Motor neuron (in vitro differentiated cells): ENCODE data around the gene SPACA9. TPM values are rescaled to one million over a fixed set of nuclear protein-coding genes. Genes with fewer than 3 reads are reported as not detected.
A peak's percentile ranks its signal among the peaks of the same experiment; 100 is the strongest.

Source experiments
- ATAC-seq, 8 experiments: fragments of 200-7000 bp; cut with Tn5 transposase; replicated peaks in 6 of 8; 2 replicates each; pipeline ENCODE4 v1.8.0; 2021; ENCODE audit warnings: mild to moderate bottlenecking in 8 of 8, moderate library complexity in 8 of 8
- H3K27ac ChIP-seq, 2 donors: fragments of 250-450 bp; sonication (Bioruptor Pico); 2 replicates each; pipeline ENCODE4 v1.9.0; 2021; ENCODE audit warnings: antibody characterized with exemption in 2 of 2, mild to moderate bottlenecking in 2 of 2, moderate library complexity in 1 of 2
- H3K4me1 ChIP-seq, 2 donors: fragments of 250-450 bp; sonication (Bioruptor Pico); replicated peaks in 1 of 2; 2 replicates each; pipeline ENCODE4 v1.6.1; 2021; ENCODE audit warnings: antibody characterized with exemption in 2 of 2, mild to moderate bottlenecking in 2 of 2, moderate library complexity in 1 of 2
- H3K4me3 ChIP-seq, 5 donors: fragments of 250-450 bp; sonication (Bioruptor Pico); 2 replicates each; pipeline ENCODE4 v1.9.0; 2021; ENCODE audit warnings: antibody characterized with exemption in 5 of 5, mild to moderate bottlenecking in 5 of 5, moderate library complexity in 4 of 5
- WGBS, 10 experiments: fragments of 450-650 bp; shearing (Covaris generic); methylation state at CpG; one replicate each; pipeline ENCODE4 v1.0.0; 2022; 5-methylcytosine and 5-hydroxymethylcytosine counted together
- in situ Hi-C, 9 experiments: fragments of 400-800 bp; cut with MboI; loops; one replicate each; pipeline ENCODE4 v1.15.0; 2021; ENCODE audit warnings: low sequenced_read_pairs in 9 of 9, low pct_unique_long_range_greater_than_20kb in 2 of 9; ENCODE audit not compliant: unreplicated experiment in 9 of 9
- total RNA-seq, 8 experiments: library from RNA; unstranded; fragments of 300-600 nt; gene quantifications; 2 replicates each; pipeline versions ENCODE4 v1.2.3 to v1.2.4, GENCODE V29; 2022

Gene SPACA9
- total RNA-seq = 10 to 100 TPM in 1 of 8 experiments, 1 to 10 TPM in 7; 5.0 to 18.7 (median 6.5) TPM

DNA sequence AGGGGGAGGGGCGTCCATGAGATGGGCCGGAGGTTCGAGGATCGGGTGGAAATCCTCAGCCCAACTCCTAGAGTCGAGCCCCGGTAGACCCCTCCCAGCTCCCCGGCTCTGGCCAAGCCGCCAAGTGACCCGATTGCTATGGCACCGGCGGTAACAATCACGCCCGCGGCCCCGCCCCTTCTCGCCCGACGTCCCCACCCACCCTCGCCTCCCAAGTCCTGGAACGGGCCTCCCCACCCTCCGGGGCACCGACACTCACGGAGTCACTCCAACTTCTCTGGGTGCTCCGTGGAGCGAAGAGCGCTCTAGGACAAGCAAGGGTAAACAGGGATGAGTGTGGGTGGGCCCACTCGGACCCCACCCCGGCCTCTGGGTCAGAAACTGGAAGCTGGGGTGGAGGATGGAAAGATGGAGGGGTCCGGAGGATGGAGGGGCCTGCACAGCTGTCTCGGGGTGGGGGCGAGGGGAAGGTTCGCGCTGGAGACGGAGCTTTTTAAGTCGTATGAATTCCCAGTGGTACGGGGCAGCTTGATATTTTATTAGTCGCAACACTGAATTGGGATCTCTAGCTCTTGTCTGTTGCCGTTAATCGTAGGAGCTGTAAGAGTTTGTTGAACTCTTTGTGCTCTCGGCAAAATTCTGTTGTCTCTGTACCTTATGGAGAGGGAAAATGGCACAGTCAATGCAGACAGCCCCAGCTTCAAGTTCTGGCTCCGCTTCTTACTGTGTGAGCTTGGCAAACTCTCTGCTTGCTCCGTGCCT, at the start of gene SPACA9:
TSS of gene SPACA9 (plus strand) at position 204 of the 762 bp plus-strand sequence. CDS start 5,050 bp downstream, outside the sequence.
- Histone ChIP-seq H3K4me1 (peaks cover 5 to 6% of the 10 kb centered on the region in 2 donors), H3K4me3 (peak within 1 kb of the TSS; percentile 72 to 97 (median 84)), H3K27ac (no peak within 1 kb of the TSS)
- ATAC-seq = peak; percentile 69 to 82 (median 72)
- 44 to 100% (median 59%) methylated on average over 1 to 6 of the region's 42 CpGs; no CpG with 5 or more reads in 4 of the 10 experiments for WGBS, 10 experiments
- in situ Hi-C loops = no loop called here

DNA sequence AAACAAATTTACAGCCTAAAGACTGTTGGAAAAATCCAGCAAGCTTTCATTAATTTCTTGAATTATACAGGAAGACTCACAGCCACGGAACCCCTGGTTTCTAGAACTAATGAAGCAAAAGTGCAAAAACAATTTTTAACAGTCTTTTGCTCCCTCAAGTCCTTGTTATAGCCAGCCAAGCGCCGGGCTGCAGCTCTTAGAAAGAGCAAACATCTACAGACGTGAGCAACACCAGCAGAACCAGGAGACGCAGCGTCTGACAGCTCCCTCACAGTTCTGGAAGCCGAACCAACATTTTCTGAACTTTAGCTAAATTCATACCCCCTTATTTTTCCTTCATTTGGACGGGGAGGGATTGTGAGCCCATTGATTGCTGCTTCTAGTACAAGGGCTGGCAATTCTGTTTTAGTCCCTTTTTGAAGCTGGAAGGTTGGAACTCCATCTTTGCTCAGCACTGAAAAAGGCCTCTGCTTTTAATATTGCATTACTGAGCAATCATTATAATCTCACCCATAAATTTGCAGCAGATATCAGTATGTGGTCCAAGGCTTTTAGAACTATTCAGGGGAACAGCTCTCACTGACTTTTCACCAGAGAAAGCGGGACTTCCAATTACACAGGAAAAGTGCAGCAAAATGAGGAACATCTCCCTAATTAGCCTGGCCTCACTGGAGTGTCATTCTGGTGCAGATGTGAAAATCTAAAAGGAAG, 46.4 kb upstream of the SPACA9 start:
- peaks cover 19% of the 10 kb centered on the region in 2 donors for H3K4me1 ChIP-seq
- H3K4me3 ChIP-seq = no peak overlapping the region
- in situ Hi-C loops = no loop called here
- ATAC-seq = no peak
- no peak overlapping the region for H3K27ac ChIP-seq
- 23 to 89% (median 60%) methylated on average over 1 to 9 of the region's 9 CpGs for WGBS, 10 experiments

DNA sequence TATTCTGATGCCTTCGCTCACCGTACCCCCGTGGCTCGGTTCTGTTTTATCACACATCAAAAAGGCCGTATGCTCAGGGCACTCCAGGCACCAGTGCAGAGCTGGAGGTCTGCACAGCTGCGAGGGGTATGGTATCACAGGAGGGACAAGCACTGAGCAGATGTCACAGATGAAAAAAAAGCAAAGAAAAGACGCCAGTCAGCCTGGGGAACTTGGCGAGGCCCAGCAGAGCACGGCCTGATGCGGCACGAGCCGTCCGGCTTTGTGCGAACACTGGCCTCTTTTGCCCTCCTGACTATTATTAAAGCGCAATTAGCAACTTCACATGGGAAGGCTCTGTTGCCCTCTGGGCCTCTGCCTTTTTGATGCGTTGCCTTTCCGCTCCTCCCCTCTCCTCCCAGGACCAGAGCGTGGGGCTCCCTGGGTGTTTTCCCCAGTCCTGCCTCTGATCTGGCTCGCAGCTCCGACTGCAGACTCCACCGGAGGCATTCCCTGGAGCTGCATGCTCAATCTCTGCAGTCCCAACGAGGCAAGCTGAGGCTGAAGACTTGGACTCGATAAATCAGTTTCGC, 45.1 kb upstream of the SPACA9 start:
- ATAC-seq = peak; percentile 59 to 95 (median 94)
- Histone ChIP-seq H3K4me3 (peak overlapping the region in 1 of 5 donors; percentile 6), H3K4me1 (peaks cover 26 to 29% of the 10 kb centered on the region in 2 donors), H3K27ac (peak overlapping the region in 1 of 2 donors; percentile 6)
- in situ Hi-C loops = no loop called here
- 0 to 30% (median 5%) methylated on average over 1 to 15 of the region's 24 CpGs; no CpG with 5 or more reads in 3 of the 10 experiments for WGBS, 10 experiments

DNA sequence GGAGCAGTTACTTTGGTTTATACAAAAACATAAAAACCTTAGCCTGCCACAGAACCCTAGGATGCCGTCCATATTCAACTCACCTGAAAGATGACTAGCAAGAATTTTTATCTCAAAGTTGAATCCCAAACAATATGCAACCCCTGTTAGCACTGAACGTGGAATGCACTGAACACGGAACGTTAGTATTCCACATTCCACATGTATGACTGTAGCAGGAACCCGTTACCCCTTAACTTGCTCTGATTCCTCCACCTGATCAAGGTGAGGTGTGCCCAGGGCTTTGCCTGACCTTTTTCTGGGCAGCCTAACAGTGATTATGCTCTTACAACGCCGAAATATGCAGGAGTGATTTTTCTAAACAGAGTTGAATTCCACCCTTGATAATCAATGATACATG, 44.4 kb upstream of the SPACA9 start:
- no peak overlapping the region for H3K4me3 ChIP-seq
- 27 to 86% (median 64%) methylated on average over 1 to 7 of the region's 7 CpGs; no CpG with 5 or more reads in 1 of the 10 experiments for WGBS, 10 experiments
- peaks cover 26 to 31% of the 10 kb centered on the region in 2 donors for H3K4me1 ChIP-seq
- no peak overlapping the region for H3K27ac ChIP-seq
- in situ Hi-C loops = no loop called here
- ATAC-seq = no peak

DNA sequence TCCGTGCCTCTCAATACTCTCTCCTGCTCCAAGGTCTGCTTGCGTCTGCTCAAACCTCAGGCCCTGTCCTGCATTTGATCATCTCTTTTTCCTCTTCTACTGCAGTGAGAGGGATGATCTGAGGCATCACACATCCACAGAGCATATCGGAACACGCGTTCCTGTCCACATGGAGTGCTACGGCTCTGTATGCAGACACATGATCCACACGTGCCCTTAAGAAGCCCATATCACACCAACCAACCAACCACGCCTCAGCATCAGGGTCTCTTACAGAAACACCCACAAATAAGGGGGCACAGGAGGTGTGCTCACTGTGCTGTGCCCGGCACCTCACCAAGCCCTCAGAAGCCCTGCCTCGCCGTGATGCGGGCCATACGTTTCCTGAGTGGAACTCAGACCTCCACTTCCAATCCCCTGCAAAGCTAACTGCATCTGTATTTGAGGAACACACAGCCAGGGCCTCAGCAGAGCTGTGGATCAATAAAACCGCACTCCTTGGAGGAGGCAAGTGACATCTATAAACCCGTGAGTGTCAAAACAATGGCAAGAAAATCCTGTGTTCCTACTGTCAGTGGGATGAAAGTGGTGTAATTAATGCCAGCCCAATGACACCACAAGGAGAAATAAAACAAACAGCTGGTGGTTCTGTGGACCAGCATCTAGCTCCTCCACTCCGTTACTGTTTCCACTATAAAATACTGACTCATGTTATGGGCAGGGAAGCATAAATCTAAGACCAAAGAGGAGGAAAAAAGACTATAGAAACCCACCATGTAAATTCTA, 41.0 kb upstream of the SPACA9 start:
- 6 to 92% (median 67%) methylated on average over 1 to 8 of the region's 16 CpGs; no CpG with 5 or more reads in 3 of the 10 experiments for WGBS, 10 experiments
- H3K27ac ChIP-seq = no peak overlapping the region
- ATAC-seq = no peak
- in situ Hi-C loops = no loop called here
- H3K4me1 ChIP-seq = peaks cover 27 to 31% of the 10 kb centered on the region in 2 donors
- no peak overlapping the region for H3K4me3 ChIP-seq

DNA sequence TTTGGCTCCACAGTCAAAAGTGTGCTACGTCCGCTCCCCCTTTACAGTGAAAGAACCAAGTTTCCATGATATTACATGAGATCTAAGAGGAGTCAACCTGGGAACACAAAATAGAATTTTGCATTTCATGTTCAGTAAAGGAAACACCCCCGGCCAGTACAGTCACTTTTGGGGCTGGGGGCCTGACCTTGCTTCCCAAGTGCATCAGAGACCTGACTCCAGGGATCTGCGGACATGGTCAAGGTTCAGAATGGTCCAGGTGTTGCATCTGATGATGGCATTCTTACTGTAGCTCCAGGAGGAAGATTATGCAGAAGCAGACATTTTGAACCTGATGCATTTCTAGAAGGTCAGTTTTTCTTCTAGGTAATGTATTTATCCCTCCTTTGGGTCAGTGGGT, 40.4 kb upstream of the SPACA9 start:
- no peak for ATAC-seq
- H3K4me1 ChIP-seq = peaks cover 21 to 26% of the 10 kb centered on the region in 2 donors
- in situ Hi-C loops = no loop called here
- H3K27ac ChIP-seq = no peak overlapping the region
- H3K4me3 ChIP-seq = no peak overlapping the region
- WGBS, 10 experiments = 0 to 100% (median 80%) methylated on average over 1 to 4 of the region's 4 CpGs; no CpG with 5 or more reads in 1 of the 10 experiments

DNA sequence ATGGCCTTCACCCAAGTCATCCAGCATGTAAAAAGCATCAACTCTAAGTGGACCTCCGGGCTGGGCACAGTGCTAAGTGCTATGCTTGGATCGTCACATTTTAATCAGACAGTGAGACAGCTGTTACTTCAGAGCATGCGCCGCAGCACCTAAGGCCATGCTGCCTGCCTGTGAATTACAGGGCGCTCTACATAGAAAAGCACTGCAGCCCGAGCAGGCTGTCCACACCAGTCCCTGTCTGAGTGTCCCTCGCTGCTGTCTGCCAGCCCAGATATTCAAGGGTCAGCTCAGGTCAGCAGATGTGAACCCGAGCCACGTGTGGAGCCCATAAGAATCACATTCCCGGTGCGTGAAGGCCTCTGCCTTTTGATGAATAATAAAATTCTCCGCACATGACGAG, 37.7 kb upstream of the SPACA9 start:
- peak in 1 of 8 experiments; percentile 29 for ATAC-seq
- Histone ChIP-seq H3K4me3 (no peak overlapping the region), H3K4me1 (peaks cover 13% of the 10 kb centered on the region in 2 donors), H3K27ac (no peak overlapping the region)
- in situ Hi-C loops = no loop called here
- 71 to 100% (median 81%) methylated on average over 2 to 10 of the region's 13 CpGs; no CpG with 5 or more reads in 4 of the 10 experiments for WGBS, 10 experiments

DNA sequence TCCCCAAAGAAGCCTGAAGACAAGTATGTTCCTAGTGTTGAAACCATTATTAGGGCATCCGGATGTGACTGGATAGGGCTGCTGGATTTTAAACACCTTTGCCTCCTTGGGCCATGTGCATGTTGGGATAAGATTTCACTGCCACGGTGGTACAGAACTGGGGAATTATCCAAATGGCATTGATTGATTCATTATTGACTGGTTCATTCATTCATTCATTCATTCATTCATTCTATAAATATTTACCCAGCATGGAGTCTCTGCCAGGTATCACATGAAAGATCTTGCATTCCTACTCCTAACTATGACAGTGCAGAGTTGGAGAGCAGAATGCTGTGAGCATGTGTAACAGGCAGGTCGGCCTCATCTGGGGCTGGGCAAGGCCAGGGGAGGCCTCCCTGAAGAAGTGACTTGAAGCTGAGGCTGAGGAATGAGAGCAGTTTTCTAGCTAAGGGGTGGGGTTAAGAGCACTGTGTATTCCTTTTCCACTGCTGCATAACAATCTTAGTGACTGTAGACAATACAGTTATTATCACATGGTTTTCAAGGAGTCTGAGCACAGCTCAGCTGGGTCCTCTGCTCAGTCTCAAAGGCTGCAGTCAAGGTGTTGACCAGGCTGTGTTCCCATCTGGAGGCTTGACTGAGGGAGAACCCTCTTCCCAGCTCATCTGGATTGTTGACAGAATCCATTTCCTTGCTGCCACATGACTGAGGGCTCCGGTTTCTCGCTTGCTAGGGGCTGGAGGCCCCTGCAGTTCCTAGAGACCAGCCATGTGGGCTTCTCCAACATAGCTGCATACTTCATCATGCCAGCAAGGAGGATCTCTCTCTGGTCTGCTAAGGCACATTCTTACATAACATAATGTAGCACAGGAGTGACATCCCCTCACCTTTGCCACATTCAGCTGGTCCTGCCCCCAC, 36.3 kb upstream of the SPACA9 start:
- H3K4me1 ChIP-seq = peaks cover 12 to 13% of the 10 kb centered on the region in 2 donors
- peak in 4 of 8 experiments; percentile 15 to 78 (median 66) for ATAC-seq
- 40 to 94% (median 88%) methylated on average over 1 to 5 of the region's 5 CpGs; no CpG with 5 or more reads in 3 of the 10 experiments for WGBS, 10 experiments
- H3K27ac ChIP-seq = no peak overlapping the region
- no peak overlapping the region for H3K4me3 ChIP-seq
- in situ Hi-C loops = no loop called here

DNA sequence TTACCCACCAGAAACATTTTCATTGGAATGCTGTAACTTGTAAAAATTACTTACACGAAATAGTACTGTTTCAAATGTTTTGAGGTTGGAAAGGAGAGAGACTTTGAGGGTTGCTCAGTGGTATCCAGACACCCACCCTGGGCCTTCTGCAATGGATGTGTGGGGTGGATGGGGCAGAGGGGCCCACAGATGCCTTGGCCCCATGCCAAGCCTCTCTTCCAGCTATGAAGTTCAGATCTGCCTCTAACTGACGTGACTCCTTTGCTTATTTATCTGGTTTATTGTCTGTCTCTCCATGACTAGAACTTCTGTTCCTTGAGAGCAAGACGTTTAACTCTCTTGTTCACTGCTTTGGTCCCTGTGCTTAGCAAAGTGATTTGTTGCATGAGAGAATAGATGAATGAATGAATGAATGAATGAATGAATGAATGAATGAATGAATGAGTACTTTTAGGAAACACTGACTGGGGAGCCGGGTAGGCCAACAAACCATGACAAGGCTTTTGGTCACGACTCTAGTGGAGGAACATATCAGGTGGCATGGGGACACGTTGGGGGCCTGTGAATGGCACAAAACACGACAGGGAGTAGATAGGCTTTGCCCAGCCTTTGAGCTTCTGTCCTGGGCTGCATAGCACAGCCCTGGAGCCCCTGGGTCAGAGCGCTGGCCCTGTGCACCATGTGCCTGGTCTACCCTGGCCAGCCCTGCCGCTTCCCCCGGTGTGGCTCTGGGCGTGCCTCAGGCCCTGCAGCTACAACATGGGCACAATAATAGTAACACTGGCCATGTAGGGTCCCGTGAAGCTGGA, 32.4 kb upstream of the SPACA9 start:
- H3K27ac ChIP-seq = no peak overlapping the region
- in situ Hi-C loops = no loop called here
- peaks cover 0 to 2% of the 10 kb centered on the region in 2 donors for H3K4me1 ChIP-seq
- ATAC-seq = no peak
- 25 to 100% (median 77%) methylated on average over 1 to 9 of the region's 12 CpGs; no CpG with 5 or more reads in 1 of the 10 experiments for WGBS, 10 experiments
- H3K4me3 ChIP-seq = no peak overlapping the region

DNA sequence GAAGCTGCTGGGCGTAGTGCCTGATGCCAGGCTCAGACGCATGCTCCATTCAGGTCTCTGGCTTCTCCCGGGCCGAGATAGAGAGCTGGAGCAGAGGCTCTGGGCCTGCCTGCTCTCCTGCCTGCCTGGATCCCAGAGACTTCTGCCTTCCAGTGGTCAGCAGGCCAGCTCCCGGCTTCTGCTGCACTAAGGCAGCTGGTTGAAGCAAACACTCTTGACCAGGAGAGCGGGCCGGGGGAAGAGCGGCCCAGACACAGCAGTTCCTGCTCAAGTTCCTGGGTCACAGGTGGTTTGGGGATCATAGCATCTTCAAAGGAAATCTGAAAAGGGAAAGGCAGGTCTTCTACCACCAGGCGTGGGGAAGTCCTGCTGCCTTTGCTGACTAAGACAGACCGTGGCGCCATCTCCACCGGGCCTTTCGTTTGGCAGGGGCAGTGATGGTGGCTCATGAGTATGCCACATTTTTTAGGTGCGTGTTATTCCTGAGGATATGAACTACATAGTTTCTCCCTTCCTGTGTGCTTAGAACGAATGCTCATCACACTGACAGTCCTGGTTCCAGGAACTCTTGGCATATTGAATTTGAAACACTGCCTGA, 31.7 kb upstream of the SPACA9 start:
- 59 to 100% (median 81%) methylated on average over 1 to 5 of the region's 15 CpGs; no CpG with 5 or more reads in 4 of the 10 experiments for WGBS, 10 experiments
- in situ Hi-C loops = no loop called here
- Histone ChIP-seq H3K4me3 (no peak overlapping the region), H3K27ac (no peak overlapping the region), H3K4me1 (no peaks in the 10 kb centered on the region)
- no peak for ATAC-seq
